Hematopoietic multipotent progenitor cell treated with erythropoietin and hydrocortisone succinate and interleukin-3 and kit ligand, for 6 days (in vitro differentiated cells): ENCODE data around the gene POGLUT3.
A peak's percentile ranks its signal among the peaks of the same experiment; 100 is the strongest.

Source experiments
- DNase-seq: peaks from one replicate; pipeline ENCODE4 v3.0.0-alpha.2; 2015

POGLUT3 gene

DNA sequence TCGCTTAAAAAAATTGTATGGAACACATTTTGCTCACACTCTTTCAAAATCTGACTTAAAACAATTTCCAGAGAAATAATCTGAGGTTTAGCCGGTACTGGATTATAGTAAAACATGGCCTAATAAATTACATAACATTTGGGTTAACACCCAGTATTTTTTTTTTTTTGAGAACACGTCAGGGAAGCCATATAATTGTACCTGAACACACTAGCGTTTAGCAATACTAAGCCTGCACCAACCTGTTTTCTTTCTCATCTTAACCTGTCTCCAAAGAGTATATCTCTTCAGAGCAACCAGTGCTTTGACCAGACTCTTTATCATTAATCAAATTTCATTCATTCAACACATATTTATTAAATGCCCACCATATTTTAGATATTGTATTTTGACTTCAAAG is 2.0 kb upstream of the POGLUT3 start:
- no peak for DNase-seq

DNA sequence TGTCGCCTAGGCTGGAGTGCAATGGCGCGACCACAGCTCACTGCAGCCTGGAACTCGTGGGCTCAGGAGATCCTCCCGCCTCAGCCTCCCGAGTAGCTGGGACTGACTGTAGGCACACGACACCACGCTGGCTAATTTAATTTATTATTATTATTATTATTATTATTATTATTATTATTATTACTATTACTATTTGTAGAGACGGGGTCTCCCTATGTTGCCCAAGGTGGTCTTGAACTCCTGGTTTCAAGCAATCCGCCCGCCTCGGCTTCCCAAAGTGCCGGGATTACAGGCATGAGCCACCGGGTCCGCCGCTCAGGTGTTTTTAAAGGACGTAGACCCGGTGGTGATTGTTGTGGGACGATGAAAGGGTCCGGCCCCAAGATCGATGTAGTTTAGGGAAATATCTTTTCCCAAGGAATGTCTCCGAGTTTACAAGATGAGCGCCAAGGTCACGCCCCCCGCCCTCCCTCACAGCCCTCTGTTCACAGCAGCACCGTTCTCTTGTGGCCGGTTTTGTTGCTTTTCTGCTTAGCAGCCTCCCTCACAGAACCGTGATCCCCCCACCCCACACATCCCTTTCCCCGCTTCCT is 728 bp upstream of the POGLUT3 start:
- DNase-seq: no peak

DNA sequence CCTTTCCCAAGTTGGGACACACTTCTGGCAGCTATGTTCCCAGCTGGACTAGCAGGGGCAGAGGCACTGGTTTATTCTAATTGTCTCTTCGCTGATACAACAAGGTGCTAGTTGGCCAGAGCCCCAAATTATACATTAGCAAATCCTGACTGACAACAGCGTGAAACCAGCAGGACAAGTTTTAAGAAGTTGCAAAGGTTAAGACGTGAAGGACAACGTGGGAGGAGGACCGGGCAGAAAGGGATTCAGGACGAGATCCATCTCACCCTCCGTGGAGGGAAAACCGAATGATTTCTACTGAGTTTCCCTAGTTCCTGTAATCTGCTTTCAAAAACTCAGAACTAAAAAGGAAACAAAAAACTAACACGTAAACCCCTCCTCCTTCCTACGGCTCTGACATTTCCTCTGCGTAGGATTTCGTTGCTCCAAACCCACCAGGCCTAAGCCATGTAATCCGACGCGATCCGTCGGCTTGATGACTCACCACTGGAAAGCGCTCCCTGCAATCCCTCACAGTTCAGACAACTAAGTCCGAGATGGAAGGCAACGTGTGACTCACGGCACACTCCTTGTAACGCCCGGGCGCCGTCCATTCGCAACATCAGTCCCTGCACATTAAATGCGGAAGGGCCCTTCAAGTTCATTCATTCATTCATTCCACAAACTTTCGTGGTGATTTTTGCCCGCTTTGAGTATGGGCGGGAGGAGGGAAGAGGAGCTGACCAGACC is 703 bp downstream of the POGLUT3 start:
- peak; percentile 89 for DNase-seq

DNA sequence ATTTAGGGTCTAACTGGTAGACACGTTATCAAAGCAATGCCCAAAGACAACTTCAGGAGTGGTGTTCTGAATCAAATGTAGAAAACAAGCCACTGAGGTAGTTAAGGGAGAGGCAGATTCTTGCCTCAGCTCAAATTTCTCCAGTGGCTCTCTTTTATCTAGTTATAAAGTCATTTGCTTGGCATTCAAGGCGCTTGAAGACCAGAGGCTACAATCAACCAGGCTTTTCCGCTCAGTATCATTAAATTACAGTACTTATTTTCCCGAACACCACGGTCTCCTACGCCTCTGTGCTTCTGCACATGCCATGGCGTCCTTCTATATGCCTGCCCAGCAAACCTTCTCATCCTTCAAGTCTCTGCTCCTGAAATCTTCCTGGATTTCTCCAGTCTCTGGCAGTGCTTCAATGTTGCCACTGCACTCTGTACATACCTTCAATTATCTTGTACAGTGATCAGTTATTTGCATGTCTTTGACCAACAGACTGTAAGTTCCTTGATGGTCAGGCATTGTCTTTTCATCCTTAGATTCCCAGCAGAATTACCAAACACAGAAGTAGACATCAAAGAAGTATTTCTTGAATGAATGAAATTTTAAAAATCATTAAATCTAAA is 1.4 kb downstream of the POGLUT3 start:
- DNase-seq: peak; percentile 18

DNA sequence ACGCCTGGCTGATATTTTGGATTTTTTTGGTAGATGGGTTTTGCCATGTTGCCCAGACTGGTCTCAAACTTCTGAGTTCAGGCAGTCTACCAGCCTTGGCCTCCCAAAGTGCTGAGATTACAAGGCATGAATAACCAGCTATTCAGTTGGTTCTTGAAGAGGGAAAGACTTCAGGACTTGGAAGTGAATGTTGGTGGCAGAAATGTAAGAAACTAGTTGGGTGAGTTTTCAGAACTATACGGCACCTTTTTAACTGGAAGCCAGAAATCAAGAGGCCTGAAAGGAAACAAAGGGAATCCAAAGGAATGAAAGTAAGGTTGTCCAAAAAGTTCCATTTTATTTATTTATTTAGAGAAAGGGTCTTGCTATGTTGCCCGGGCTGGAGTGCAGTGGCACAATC is 2.9 kb downstream of the POGLUT3 start:
- DNase-seq: no peak

DNA sequence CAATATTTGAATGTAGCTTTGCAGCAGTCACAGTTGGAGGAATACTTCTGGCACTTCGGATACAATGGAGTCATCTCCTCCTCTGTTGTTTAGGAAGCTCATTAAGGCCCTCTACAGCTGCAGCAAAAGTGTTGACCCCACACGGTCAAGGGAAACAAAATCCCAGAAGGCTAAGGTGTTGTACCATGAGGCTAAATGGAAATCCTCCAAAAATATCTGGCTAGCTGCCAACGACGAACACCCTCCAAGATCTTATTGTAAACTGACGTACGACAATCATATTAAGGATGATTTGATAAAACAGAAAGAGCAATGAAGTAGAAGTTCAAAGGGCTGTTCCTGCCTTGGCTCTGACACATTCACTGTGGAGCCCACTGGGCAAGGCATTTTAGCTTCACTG is 4.0 kb downstream of the POGLUT3 start:
- no peak for DNase-seq

DNA sequence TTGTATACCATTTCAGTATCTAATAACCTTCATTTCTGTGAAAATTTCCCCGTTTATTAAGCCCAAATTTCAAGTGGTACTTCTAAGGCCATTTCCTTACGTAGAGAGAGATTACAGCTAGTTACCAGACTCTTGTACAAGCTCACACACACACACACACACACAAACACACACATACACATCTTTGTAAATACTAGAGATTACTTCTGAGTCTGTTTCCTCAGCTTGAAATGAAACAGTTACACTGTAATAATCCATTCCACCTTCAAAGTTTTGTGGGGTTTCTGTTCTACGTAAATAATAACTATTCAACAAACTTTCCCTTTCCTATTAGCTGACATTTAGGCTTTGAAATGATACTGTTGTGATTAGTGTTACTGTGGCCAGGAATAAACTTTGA is 6.2 kb downstream of the POGLUT3 start:
- DNase-seq: no peak

DNA sequence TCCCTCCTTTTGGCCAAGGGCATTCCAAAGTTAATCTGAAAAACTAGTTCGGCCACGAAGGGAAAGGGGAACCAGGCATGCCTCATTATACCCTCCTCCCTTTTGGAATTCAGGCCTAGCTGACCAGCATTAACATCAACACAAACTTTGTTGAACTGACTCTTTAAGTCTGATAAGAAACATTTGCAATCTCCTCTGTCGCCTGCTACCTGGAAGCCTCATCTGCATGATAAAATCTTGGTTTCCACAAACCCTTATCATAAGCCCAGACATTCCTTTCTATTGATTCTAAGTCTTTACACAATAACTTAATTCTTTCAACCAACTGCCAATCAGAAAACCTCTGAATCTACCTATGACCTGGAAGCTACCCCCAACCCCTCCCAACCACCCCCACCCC is 11.4 kb downstream of the POGLUT3 start:
- no peak for DNase-seq

DNA sequence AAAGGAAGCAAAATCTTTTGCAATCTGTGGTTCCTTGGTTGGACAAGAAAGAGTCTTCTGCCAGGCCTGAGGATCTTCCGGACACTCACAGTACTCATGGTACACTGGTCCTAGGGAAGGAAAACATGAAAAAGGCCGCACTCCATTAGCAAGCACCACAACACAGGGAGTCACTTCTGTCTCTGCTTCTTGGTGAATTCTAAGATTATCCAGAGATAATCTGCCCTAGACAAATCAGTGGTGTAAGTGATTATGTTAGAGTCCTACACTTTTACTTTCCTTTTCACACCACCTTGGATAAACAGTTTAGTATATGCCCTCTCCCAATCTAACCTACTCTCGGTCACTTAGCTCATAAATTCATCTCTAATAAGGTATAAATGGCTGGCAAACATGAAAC is 11.9 kb downstream of the POGLUT3 start:
- no peak for DNase-seq

DNA sequence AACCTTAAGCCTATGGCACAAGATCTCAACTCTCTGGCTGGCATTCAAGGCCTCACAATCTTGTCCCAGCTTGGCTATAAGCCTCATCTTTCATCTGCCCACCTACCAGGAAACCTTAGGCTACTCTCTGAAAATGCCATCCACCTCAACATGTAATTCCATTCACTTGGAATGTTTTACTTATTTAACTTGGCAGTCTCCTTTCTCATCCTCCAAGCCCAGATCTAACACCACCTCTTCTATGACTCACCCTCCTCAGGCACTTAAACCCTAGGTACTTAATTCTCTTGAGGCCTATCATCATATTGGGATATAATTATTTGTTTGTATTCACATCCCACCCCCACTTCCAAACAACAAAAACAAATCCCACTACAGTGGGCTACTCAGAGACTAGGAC is 15.0 kb downstream of the POGLUT3 start:
- DNase-seq: no peak

DNA sequence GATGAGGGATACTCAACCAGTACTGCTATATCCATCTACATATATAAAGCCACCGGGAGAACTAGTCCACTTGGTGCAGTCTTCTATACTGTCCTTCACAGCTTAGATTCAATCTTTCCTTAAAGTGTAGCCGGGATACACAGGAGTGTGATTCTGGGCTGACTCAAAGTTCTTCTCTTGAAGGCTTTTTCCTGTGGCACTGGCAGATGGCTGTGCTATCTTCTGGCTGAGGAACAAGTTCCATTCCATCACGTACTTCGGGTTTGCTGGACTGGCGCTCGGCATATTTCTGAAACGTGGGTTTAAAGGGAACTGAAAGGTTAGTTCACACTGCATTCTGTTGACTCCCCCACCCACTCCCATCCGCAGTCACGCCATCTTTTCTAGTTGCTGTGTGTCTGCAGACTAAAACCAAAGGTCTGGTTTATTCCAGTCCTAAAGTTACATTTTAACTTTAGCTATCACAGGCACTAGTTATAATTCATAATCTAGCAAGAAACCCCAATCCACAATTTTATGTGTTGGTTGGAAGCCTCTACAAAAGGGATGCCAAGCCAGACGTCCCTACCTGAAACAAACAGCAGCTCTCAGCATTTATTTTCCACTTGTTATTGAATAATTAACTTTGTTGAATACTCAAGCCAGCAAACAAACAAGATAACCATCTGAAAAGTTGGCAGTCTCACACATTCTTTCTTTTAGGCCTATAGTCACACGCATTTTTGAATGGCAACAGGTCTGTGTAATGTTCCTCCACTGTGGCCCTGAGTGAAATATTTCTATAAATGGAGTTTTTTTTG is 23.3 kb downstream of the POGLUT3 start:
- no peak for DNase-seq

DNA sequence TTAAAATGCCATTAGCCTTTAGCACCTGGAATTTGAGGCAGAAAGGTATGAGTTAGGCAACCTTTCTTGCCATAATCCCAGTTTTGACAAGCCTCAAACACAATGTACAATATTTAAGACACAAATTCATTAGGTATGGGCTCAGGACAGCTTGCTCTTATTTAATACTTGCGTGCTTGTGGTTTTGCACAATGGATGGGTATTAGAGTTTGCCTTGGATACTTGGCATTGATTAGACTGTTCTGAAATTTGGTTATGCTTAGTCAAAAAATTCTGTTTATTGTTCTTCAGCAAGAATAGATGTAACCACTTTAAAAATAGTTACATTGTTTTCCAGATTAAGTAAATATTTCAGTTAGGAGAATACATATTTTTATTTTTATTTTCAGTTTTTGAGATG is 25.5 kb downstream of the POGLUT3 start:
- DNase-seq: no peak

DNA sequence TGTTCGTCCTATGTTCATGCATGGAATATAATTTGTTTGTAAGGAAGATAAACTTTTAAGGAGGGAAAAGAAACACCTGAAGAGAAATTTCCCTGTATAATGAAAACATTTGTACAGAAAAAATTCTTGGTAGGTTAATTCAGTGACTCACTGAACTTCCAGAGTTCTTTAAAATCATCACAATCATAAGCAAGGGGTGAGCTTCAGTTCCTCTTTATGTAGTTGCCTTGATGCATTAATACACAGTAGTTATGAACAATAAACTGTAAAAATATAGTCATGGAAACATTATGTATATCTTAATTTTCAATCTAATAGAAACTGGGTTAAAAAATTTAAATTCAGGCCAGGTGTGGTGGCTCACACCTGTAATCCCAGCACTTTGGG is 29.7 kb downstream of the POGLUT3 start:
- no peak for DNase-seq

DNA sequence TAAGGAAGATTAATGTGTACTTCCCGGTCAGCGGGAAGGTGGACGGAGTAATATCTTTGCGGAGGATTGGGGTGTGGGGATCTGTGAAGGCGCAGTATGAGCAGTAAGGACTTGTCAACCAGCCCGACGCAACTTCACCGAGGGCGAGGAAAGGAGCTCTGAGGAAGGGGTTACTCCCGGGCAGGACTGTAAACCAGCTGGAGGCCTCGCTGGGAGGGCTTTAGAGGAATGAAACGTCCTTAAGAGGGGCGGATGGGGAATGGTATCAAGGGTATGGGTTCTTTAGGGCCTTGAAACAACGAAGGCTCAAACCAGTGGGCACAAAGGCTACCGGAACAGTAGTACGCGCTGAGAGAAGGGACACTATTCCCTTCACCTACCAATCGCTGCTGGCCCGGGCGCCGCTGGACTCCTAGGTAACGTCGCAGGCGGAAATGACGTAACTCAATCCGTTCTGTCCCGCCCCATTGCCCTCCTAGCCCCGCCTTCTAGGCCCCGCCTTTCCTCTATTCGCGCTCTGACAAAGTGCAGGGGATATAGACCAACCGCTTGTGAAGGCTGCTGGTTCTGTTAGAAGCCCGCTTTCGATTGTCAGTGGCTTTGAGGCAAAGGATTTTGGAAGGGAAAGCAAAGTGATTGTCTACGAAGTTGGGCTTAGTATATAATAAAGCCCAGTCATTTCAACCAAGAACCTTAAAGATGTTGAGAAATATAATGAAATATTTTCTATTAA is 30.9 kb downstream of the POGLUT3 start, which contains the start of gene C11orf65:
Gene C11orf65 (minus strand): TSS at position 439 of the 733 bp plus-strand sequence. CDS start 5,970 bp downstream, outside the sequence.
- DNase-seq: peak; percentile 100

DNA sequence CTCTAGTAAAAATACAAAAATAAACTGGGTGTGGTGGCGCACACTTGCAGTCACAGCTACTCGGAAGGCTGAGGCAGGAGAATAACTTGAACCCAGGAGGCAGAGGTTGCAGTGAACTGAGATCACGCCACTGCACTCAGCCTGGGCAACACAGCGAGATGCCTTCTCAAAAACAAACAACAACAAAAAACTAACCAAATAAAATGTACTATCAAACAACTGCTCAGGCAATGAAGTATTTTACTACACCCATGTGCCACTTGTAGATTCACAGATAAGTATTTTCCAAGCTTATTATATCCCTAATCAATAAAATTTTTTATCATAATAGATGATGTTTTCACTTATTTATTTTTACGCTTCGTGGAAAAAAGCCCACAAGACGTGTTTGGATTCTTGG is 31.8 kb downstream of the POGLUT3 start:
- peak; percentile 20 for DNase-seq

DNA sequence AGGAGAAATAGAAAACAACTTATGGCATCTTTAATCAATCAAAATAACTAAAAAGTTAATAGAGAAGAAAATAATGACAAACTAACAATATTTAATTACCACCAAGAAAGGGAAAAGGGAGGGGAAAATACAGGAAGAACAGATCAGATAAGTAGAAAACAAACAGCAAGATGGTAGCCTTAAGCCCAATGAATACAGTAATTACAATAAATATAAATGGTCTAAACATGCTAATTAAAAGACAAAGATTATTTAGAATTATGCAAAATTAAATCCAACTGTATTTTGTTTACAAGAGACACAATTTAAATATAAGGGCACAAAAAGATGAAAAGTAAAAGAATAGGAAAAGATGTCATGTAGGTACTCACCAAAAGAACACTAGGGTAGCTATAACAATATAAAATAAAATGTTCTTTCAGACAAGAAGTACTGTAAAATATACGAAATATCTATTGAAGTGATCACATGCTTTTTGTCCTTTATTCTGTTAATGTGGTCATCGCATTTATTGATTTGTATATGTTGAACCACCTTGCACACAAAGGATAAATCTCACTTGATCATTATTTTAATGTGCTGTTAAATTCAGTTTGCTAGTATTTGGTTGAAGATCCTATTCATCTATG is 44.9 kb downstream of the POGLUT3 start:
- DNase-seq: no peak
